Measurements from ENCODE around the gene PTPRK.

The PTPRK gene

GRCh38 chr6:128520436-128521281, at the start of gene PTPRK:
TSS of gene PTPRK (minus strand) at chr6:128520599. CDS start at chr6:128520358, 241 bp downstream.
- Mint-ChIP-seq H3K9me3 (no peaks in the 10 kb centered on the region), H3K4me1 (peaks cover 32% of the 10 kb centered on the region), H3K27ac (peak within 1 kb of the TSS; percentile 96 to 99), H3K4me3 (peak within 1 kb of the TSS; percentile 97 to 99), H3K27me3 (peaks cover 47% of the 10 kb centered on the region)
- ATAC-seq (peak; percentile 89), DNase-seq (peak; percentile 90 to 92)

- no peak for ATAC-seq
- H3K4me3 Mint-ChIP-seq: no peak overlapping the region
- DNase-seq: no peak
- H3K27me3 Mint-ChIP-seq: no peaks in the 10 kb centered on the region
- no peak overlapping the region for H3K27ac Mint-ChIP-seq
- peaks cover 8% of the 10 kb centered on the region in 2 donors for H3K9me3 Mint-ChIP-seq
- H3K4me1 Mint-ChIP-seq: no peaks in the 10 kb centered on the region
Observed at GRCh38 chr6:128567029-128567428, 46.6 kb upstream of the PTPRK start.

GRCh38 chr6:128560966-128561365, 40.6 kb upstream of the PTPRK start:
- no peaks in the 10 kb centered on the region for H3K4me1 Mint-ChIP-seq
- H3K4me3 Mint-ChIP-seq: no peak overlapping the region
- DNase-seq: no peak
- ATAC-seq: no peak
- H3K9me3 Mint-ChIP-seq: peaks cover 0 to 4% of the 10 kb centered on the region in 2 donors
- peaks cover 8% of the 10 kb centered on the region for H3K27me3 Mint-ChIP-seq
- H3K27ac Mint-ChIP-seq: no peak overlapping the region

- Mint-ChIP-seq H3K4me3 (no peak overlapping the region), H3K27ac (no peak overlapping the region), H3K4me1 (no peaks in the 10 kb centered on the region), H3K27me3 (peaks cover 8% of the 10 kb centered on the region), H3K9me3 (peaks cover 0 to 4% of the 10 kb centered on the region in 2 donors)
- ATAC-seq (no peak), DNase-seq (no peak)
Observed at GRCh38 chr6:128558924-128559323, 38.5 kb upstream of the PTPRK start.

- DNase-seq: no peak
- H3K27ac Mint-ChIP-seq: no peak overlapping the region
- peaks cover 8% of the 10 kb centered on the region for H3K27me3 Mint-ChIP-seq
- no peak for ATAC-seq
- H3K4me3 Mint-ChIP-seq: no peak overlapping the region
- peaks cover 0 to 4% of the 10 kb centered on the region in 2 donors for H3K9me3 Mint-ChIP-seq
- H3K4me1 Mint-ChIP-seq: no peaks in the 10 kb centered on the region
Observed at GRCh38 chr6:128558021-128558420, 37.6 kb upstream of the PTPRK start.

GRCh38 chr6:128557081-128557480, 36.7 kb upstream of the PTPRK start:
- H3K27ac Mint-ChIP-seq: no peak overlapping the region
- no peak overlapping the region for H3K4me3 Mint-ChIP-seq
- no peak for ATAC-seq
- no peak for DNase-seq
- H3K27me3 Mint-ChIP-seq: peaks cover 8% of the 10 kb centered on the region
- H3K9me3 Mint-ChIP-seq: no peaks in the 10 kb centered on the region
- H3K4me1 Mint-ChIP-seq: no peaks in the 10 kb centered on the region

GRCh38 chr6:128554302-128554701, 33.9 kb upstream of the PTPRK start:
- DNase-seq: no peak

GRCh38 chr6:128541261-128541660, 20.9 kb upstream of the PTPRK start:
- DNase-seq: no peak
- ATAC-seq: no peak
- Mint-ChIP-seq H3K4me3 (no peak overlapping the region), H3K27ac (no peak overlapping the region), H3K27me3 (peaks cover 13% of the 10 kb centered on the region), H3K4me1 (no peaks in the 10 kb centered on the region), H3K9me3 (no peaks in the 10 kb centered on the region)

More at GRCh38 chr6:128554302-128554701, 33.9 kb upstream of the PTPRK start:
- H3K27ac Mint-ChIP-seq: no peak overlapping the region
- no peaks in the 10 kb centered on the region for H3K9me3 Mint-ChIP-seq
- H3K4me1 Mint-ChIP-seq: no peaks in the 10 kb centered on the region
- no peak overlapping the region for H3K4me3 Mint-ChIP-seq
- H3K27me3 Mint-ChIP-seq: peaks cover 7% of the 10 kb centered on the region
- ATAC-seq: no peak

GRCh38 chr6:128538763-128539162, 18.4 kb upstream of the PTPRK start:
- Mint-ChIP-seq H3K27me3 (peaks cover 21% of the 10 kb centered on the region), H3K9me3 (no peaks in the 10 kb centered on the region), H3K27ac (no peak overlapping the region), H3K4me3 (no peak overlapping the region), H3K4me1 (no peaks in the 10 kb centered on the region)
- ATAC-seq (no peak), DNase-seq (no peak)

- no peaks in the 10 kb centered on the region for H3K9me3 Mint-ChIP-seq
- ATAC-seq: peak; percentile 72
- peaks cover 21% of the 10 kb centered on the region for H3K27me3 Mint-ChIP-seq
- no peak overlapping the region for H3K27ac Mint-ChIP-seq
- no peak for DNase-seq
- no peak overlapping the region for H3K4me3 Mint-ChIP-seq
- H3K4me1 Mint-ChIP-seq: peaks cover 7% of the 10 kb centered on the region
Observed at GRCh38 chr6:128532827-128533226, 12.4 kb upstream of the PTPRK start.

- no peaks in the 10 kb centered on the region for H3K9me3 Mint-ChIP-seq
- DNase-seq (no peak), ATAC-seq (no peak)
- no peak overlapping the region for H3K27ac Mint-ChIP-seq
- no peak overlapping the region for H3K4me3 Mint-ChIP-seq
- H3K4me1 Mint-ChIP-seq: peaks cover 7% of the 10 kb centered on the region
- peaks cover 21% of the 10 kb centered on the region for H3K27me3 Mint-ChIP-seq
Observed at GRCh38 chr6:128532136-128532535, 11.7 kb upstream of the PTPRK start.

GRCh38 chr6:128531696-128532095, 11.3 kb upstream of the PTPRK start:
- no peak overlapping the region for H3K4me3 Mint-ChIP-seq
- no peak overlapping the region for H3K27ac Mint-ChIP-seq

GRCh38 chr6:128528241-128528640, 7.8 kb upstream of the PTPRK start:
- no peak for DNase-seq
- no peak overlapping the region for H3K4me3 Mint-ChIP-seq
- no peak overlapping the region for H3K27ac Mint-ChIP-seq
- H3K27me3 Mint-ChIP-seq: peaks cover 34% of the 10 kb centered on the region
- ATAC-seq: no peak
- H3K4me1 Mint-ChIP-seq: peaks cover 7% of the 10 kb centered on the region
- H3K9me3 Mint-ChIP-seq: no peaks in the 10 kb centered on the region

More at GRCh38 chr6:128531696-128532095, 11.3 kb upstream of the PTPRK start:
- Mint-ChIP-seq H3K9me3 (no peaks in the 10 kb centered on the region), H3K4me1 (peaks cover 7% of the 10 kb centered on the region), H3K27me3 (peaks cover 21% of the 10 kb centered on the region)
- ATAC-seq (no peak), DNase-seq (no peak)

GRCh38 chr6:128527375-128527774, 7.0 kb upstream of the PTPRK start:
- Mint-ChIP-seq H3K27ac (no peak overlapping the region), H3K4me1 (peaks cover 7% of the 10 kb centered on the region), H3K4me3 (no peak overlapping the region), H3K9me3 (no peaks in the 10 kb centered on the region), H3K27me3 (peaks cover 26% of the 10 kb centered on the region)
- no peak for ATAC-seq
- no peak for DNase-seq

- H3K4me3 Mint-ChIP-seq: no peak overlapping the region
- no peaks in the 10 kb centered on the region for H3K4me1 Mint-ChIP-seq
- DNase-seq (no peak), ATAC-seq (no peak)
- H3K27me3 Mint-ChIP-seq: peaks cover 33% of the 10 kb centered on the region
- H3K9me3 Mint-ChIP-seq: no peaks in the 10 kb centered on the region
- H3K27ac Mint-ChIP-seq: no peak overlapping the region
Observed at GRCh38 chr6:128526152-128526914, 5.9 kb upstream of the PTPRK start.

GRCh38 chr6:128525406-128525805, 5.0 kb upstream of the PTPRK start:
- Mint-ChIP-seq H3K27me3 (peaks cover 33% of the 10 kb centered on the region), H3K4me3 (no peak overlapping the region), H3K9me3 (no peaks in the 10 kb centered on the region), H3K27ac (no peak overlapping the region), H3K4me1 (peaks cover 5% of the 10 kb centered on the region)
- ATAC-seq (no peak), DNase-seq (no peak)
